ENCODE data around the gene KAT6B.

KAT6B gene

DNA sequence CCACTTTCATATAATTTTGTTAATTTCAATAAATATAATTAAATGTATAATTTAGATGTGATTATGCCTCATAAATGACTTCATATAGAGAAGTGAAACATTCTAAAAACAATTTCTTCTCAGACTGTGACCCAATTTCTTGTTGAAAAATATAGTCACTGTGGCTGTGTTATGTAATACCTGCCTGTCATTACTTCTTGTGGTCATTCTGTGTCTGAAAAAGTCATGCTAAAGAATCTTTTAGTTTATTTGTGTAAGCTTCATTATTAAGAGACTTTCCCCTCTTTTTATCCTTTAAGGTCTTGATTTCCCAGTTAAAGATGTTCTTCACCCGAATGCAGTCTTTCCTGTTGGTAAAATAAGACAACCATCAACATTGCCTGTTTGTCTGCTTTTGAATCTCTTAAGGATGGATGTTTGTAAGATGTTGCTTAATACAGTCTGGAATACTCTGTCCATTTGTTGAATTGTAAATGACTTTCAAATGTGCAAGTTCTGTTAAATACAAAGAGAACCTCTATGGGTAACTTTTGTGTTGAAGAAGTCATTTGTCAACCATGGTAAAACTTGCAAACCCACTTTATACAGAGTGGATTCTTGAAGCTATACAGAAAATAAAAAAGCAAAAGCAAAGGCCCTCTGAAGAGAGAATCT, 16.0 kb downstream of the KAT6B start:
- no peak overlapping the region for H3K4me3 ChIP-seq (ENCODE audit: low read depth, low read length)
- TF ChIP-seq, protein P1, sequence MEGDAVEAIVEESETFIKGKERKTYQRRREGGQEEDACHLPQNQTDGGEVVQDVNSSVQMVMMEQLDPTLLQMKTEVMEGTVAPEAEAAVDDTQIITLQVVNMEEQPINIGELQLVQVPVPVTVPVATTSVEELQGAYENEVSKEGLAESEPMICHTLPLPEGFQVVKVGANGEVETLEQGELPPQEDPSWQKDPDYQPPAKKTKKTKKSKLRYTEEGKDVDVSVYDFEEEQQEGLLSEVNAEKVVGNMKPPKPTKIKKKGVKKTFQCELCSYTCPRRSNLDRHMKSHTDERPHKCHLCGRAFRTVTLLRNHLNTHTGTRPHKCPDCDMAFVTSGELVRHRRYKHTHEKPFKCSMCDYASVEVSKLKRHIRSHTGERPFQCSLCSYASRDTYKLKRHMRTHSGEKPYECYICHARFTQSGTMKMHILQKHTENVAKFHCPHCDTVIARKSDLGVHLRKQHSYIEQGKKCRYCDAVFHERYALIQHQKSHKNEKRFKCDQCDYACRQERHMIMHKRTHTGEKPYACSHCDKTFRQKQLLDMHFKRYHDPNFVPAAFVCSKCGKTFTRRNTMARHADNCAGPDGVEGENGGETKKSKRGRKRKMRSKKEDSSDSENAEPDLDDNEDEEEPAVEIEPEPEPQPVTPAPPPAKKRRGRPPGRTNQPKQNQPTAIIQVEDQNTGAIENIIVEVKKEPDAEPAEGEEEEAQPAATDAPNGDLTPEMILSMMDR (conservative IDR thresholded peaks at IDR 0.05; ENCODE audit: low read depth, low read length) = no peak
- DNase-seq (ENCODE audit: low read depth) = no peak

DNA sequence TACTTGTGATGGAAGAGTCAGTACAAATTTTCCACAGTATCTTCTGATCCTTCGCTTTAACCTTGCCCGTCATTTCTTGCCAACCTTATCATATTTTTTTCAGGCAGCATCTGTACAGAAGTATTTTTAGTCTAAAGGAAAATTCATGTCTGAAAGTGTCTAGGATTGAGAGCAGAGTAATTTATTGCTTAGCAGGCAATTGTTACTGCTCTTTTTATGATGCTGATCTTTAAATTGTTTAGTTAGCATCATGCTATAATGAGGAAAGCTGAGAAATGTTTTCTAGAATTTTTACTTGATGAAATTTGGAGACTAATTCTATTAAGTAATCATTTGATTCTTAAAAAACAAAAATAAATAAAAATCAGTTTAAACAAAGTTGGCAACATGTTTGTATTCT, 20.6 kb downstream of the KAT6B start:
- H3K4me3 ChIP-seq (ENCODE audit: low read depth, low read length) = no peak overlapping the region
- TF ChIP-seq, protein P1 (conservative IDR thresholded peaks at IDR 0.05; ENCODE audit: low read depth, low read length) = no peak
- no peak for DNase-seq (ENCODE audit: low read depth)

DNA sequence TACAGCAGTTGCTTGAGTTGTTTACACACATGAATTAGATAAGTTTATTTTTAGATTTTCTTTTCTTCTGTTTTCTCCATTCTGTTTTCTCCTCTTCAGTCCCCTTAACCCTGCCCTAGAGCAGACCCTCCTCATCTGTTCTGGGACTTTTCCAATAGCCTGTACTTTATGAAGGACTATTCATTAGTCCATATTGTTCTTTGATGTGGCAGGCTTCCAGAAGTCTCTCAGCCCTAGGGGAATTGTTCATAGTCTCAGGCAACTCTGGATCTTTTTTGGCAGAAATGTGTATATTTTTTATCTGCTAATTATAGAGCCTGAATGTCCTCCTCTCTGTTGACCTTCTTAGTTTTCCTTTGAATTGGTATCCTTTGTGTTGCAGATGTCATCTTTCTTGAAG, 25.4 kb downstream of the KAT6B start:
- TF ChIP-seq, protein P1 (conservative IDR thresholded peaks at IDR 0.05; ENCODE audit: low read depth, low read length) = no peak
- no peak for DNase-seq (ENCODE audit: low read depth)
- H3K4me3 ChIP-seq (ENCODE audit: low read depth, low read length) = no peak overlapping the region

DNA sequence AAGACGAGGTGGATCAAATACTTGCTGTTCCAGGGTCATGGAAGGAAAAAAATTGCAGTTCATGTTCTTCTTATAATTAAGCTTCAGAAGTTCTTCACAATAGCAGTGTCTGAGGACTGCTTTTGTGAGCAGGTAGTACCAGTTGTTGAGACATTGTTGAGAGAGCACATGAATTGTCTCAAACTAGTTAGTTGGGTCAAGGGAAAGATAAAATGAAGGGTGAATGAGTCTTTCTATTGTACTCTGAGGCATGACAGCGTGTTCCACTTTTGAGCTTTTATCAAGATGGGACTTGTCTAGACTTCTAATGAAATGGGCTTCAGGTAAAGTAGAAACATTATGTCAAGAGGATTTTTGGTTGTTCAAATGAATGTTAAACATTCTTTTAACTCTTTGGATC, 26.0 kb downstream of the KAT6B start:
- TF ChIP-seq, protein P1 (conservative IDR thresholded peaks at IDR 0.05; ENCODE audit: low read depth, low read length) = no peak
- no peak for DNase-seq (ENCODE audit: low read depth)
- H3K4me3 ChIP-seq (ENCODE audit: low read depth, low read length) = no peak overlapping the region

DNA sequence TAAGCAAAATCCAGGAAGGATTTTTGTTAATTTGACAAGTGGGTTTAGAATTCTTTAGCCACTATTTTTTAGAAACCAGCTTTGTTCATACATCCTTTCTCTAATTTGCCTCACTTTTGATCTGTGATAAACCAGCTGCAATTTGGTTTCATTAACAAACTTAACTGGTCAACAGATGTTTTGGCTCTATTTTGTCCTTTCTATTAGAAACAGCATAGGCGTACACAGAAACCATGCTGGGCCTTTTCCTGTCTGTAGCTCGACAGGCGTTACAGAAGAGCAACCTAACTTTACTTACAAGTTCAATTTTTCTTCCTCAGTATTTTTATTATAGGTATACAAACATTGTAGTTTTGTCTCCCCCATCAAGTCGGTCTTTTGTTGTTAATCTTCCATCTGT, 28.2 kb downstream of the KAT6B start:
- DNase-seq (ENCODE audit: low read depth) = peak; percentile 41
- TF ChIP-seq, protein P1 (conservative IDR thresholded peaks at IDR 0.05; ENCODE audit: low read depth, low read length) = no peak
- no peak overlapping the region for H3K4me3 ChIP-seq (ENCODE audit: low read depth, low read length)

DNA sequence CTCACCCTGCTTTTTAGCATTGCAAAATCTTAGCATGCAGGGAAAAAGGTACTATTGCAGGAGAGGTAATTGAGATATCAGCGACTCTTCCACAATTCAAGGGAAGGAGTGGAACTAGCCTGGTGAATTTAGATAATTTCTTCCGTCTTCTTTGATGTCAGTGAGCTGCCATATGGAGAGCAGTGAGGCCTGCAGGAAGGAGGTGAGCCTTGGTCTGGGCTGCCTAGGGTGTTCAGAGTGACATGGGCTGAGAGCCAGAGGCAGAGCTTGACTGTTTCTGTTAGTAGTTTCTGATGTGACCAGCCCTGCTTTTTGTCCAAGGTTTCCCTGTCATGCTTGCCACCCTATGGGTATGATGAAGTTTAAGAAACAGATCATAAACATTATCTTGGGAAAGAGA, 28.6 kb downstream of the KAT6B start:
- no peak overlapping the region for H3K4me3 ChIP-seq (ENCODE audit: low read depth, low read length)
- DNase-seq (ENCODE audit: low read depth) = no peak
- TF ChIP-seq, protein P1 (conservative IDR thresholded peaks at IDR 0.05; ENCODE audit: low read depth, low read length) = no peak

DNA sequence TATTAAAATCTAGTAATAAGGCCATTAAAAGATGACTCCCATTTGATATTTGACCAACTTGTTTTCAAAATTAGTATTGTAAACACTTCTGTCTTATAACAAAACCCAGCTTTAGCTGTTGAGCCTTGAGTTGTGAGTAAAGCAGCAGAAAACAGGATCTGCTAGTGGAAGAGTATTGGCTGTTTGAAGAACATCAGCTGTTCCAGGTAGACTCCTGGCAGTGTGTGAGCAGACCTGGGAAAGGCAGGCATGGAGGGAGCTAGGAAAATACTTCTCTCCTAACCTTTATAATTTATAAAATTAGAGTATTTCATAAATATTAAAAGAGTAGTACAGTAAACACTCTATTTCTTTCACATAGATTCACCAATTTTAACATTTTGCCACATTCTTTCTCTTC, 29.0 kb downstream of the KAT6B start:
- H3K4me3 ChIP-seq (ENCODE audit: low read depth, low read length) = no peak overlapping the region
- TF ChIP-seq, protein P1 (conservative IDR thresholded peaks at IDR 0.05; ENCODE audit: low read depth, low read length) = no peak

More for the DNA sequence above, 29.0 kb downstream of the KAT6B start:
- DNase-seq (ENCODE audit: low read depth) = no peak

Data from choroid plexus epithelial cell (primary cell).